Nephron progenitor cell (in vitro differentiated cells): ENCODE results near the gene ACSF3.
"Not testable (repeated sequence)": the region's sequence is repeated elsewhere in the genome, so short reads cannot be mapped to it uniquely, and the experiment has no call there.

Source experiments
- DNase-seq: peaks from one replicate; pipeline ENCODE4 v3.0.0; 2021
- H3K27ac Mint-ChIP-seq: 2 replicates; pipeline ENCODE4 v1.8.0; 2021; ENCODE audit warnings: mild to moderate bottlenecking, moderate library complexity, mixed read lengths
- H3K27me3 Mint-ChIP-seq: 2 replicates; pipeline ENCODE4 v1.8.0; 2021; ENCODE audit warnings: mild to moderate bottlenecking, low read depth, mixed read lengths; ENCODE audit not compliant: poor library complexity
- H3K36me3 Mint-ChIP-seq: 2 replicates; pipeline ENCODE4 v1.8.0; 2021; ENCODE audit warnings: low read depth, mixed read lengths
- H3K4me1 Mint-ChIP-seq: 2 replicates; pipeline ENCODE4 v1.8.0; 2021; ENCODE audit warnings: mixed read lengths
- H3K4me3 Mint-ChIP-seq: 2 replicates; pipeline ENCODE4 v1.8.0; 2021; ENCODE audit warnings: mild to moderate bottlenecking, moderate library complexity, mixed read lengths
- H3K9me3 Mint-ChIP-seq: 2 replicates; pipeline ENCODE4 v1.8.0; 2021; ENCODE audit warnings: mild to moderate bottlenecking, moderate library complexity, mixed read lengths
- TF ChIP-seq, protein P1 (sequence below): fragments of 200-600 bp; sonication (generic); IDR thresholded peaks from 2 replicates; pipeline ENCODE4 v1.5.0; 2021; ENCODE audit warnings: antibody characterized with exemption

Gene ACSF3

DNA sequence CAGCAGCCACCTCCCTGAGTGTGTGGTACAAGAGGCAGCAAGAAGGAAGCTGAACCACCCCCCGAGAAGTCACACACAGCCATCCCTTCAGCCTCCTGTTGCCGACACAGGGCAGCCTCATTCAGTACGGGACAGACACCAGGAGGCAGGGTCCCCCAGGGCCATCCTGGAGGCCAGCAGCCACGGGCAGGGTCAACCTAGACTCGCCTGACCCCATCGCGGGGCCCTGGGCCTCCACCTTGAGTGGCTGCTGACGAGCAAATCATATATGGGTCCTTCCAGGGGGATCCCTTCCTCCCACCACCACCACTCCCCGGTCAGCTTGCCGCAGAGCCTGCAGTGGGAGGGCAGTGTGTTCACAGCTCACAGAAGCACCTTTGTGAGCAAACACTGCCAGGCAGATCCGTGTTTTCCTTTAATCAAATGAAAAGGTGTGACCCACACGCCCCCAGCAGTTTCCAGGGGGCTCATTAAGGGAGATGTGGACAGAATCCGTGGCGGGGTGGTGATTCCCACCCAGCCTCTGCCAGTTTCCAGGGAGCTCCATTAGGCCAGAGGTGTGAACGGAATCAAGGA, 5.6 kb upstream of the ACSF3 start:
- peaks cover 79% of the 10 kb centered on the region for H3K27me3 Mint-ChIP-seq
- DNase-seq, result no peak
- H3K27ac Mint-ChIP-seq, result no peak overlapping the region
- no peaks in the 10 kb centered on the region for H3K36me3 Mint-ChIP-seq
- peaks cover 4% of the 10 kb centered on the region for H3K4me1 Mint-ChIP-seq
- no peak overlapping the region for H3K4me3 Mint-ChIP-seq
- H3K9me3 Mint-ChIP-seq, result peaks cover 12% of the 10 kb centered on the region
- TF ChIP-seq, protein P1, sequence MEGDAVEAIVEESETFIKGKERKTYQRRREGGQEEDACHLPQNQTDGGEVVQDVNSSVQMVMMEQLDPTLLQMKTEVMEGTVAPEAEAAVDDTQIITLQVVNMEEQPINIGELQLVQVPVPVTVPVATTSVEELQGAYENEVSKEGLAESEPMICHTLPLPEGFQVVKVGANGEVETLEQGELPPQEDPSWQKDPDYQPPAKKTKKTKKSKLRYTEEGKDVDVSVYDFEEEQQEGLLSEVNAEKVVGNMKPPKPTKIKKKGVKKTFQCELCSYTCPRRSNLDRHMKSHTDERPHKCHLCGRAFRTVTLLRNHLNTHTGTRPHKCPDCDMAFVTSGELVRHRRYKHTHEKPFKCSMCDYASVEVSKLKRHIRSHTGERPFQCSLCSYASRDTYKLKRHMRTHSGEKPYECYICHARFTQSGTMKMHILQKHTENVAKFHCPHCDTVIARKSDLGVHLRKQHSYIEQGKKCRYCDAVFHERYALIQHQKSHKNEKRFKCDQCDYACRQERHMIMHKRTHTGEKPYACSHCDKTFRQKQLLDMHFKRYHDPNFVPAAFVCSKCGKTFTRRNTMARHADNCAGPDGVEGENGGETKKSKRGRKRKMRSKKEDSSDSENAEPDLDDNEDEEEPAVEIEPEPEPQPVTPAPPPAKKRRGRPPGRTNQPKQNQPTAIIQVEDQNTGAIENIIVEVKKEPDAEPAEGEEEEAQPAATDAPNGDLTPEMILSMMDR, result no peak

DNA sequence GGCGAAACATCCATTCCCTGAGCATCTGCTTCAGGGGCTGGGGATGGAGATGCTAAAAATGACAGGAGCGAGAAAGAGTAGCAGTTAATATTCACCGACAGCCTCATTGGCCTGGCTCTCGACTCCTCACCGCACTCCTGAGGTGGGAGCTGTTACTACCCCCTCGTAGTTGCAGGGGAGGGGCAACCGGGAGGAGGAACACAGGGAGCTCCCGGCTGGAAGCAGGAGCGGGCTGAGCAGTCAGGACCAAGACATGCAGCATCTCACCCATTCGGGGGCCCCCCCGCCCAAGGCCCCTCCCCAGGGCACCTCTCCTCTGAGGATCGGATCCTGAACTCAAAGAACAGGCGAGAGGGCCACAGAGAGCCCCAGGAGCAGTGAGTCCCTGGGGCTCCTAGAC, 4.5 kb upstream of the ACSF3 start:
- no peak for DNase-seq
- H3K4me1 Mint-ChIP-seq, result peaks cover 6% of the 10 kb centered on the region
- TF ChIP-seq, protein P1, result no peak
- no peak overlapping the region for H3K27ac Mint-ChIP-seq
- H3K4me3 Mint-ChIP-seq, result no peak overlapping the region
- peaks cover 11% of the 10 kb centered on the region for H3K9me3 Mint-ChIP-seq
- peaks cover 82% of the 10 kb centered on the region for H3K27me3 Mint-ChIP-seq
- no peaks in the 10 kb centered on the region for H3K36me3 Mint-ChIP-seq

DNA sequence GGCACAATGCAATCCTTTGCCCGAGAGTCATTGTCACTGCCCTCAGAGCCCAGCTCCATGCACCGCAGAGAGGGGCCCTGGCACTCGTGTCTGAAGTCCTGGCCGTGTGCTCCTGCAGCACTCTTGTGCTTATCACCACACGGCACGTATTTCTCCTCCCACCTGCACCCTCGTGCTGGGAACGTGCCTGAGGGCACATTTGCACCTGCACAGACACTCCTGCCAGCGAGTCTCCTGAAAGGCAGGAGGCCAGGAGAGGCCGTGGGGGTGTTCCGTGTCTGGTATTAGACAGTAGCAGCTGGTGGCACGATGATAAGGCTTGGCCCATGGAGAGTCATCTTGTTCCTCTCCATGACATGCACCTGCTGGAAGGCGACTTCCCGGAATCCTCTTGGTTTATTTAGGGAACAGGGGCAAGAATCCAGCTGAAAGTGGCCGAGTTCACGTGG, 3.4 kb upstream of the ACSF3 start:
- no peak for DNase-seq
- Mint-ChIP-seq H3K27ac (no peak overlapping the region), H3K9me3 (peaks cover 4% of the 10 kb centered on the region), H3K4me1 (peaks cover 12% of the 10 kb centered on the region), H3K27me3 (peaks cover 86% of the 10 kb centered on the region), H3K36me3 (no peaks in the 10 kb centered on the region), H3K4me3 (no peak overlapping the region)
- TF ChIP-seq, protein P1, result no peak

DNA sequence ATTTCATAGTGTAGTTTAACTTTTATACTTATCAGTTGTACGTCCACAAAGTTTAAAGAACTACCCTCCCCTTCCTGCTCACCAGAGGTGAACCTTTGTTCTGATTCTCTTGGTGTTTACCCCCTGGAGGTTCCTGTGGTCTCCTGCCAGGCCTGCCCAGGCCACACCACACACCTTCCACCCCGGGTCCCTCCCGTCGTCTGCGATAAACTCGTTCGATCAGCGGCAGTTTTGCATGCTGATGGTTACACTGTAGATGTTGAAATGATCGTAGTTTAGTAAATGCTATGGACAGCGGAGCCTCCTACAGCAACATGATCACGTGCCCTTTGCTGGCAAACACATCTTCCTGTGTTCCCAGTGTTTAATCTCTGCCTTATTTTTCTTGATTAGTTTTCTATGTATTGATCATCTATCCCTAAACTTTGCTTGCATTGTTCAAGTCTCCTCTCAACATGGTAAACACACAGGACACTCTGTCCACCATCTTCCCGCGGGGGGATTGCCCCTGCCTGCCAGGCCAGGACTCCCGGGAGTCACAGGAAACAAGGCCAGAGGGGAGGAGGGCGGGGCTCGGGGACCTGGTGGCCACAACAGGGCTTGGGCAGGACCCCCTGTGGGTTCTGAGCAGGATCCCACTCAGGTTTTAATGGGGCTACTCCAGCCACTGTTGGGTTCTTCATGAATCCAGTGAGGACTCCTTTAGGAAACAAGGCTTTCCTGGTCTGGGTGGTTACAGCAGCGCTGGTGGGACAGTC, 2.8 kb upstream of the ACSF3 start:
- Mint-ChIP-seq H3K36me3 (no peaks in the 10 kb centered on the region), H3K4me3 (peak overlapping the region; percentile 37), H3K27ac (no peak overlapping the region), H3K4me1 (peaks cover 19% of the 10 kb centered on the region), H3K27me3 (peaks cover 83% of the 10 kb centered on the region), H3K9me3 (peaks cover 4% of the 10 kb centered on the region)
- no peak for DNase-seq
- TF ChIP-seq, protein P1, result no peak

DNA sequence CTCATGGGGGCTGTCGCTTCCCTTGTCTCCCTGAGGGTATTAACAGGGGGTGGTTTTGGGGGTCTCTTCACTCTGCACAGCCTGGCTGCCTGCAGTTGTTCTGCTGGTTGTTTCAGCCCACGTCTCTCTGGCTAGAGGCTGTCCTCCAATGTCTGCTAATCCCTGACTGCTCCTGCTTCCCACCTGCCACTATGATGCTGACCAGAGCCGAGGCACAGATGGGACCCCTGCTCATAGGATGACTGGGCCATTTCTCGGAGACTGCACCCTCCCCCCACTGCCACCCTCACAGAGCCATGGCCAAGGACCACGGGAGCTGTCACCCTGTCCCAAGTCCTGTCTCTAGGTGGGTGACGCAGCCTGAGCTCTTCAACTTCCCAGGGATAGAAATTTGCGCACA, 1.6 kb upstream of the ACSF3 start:
- peak overlapping the region; percentile 51 for H3K4me3 Mint-ChIP-seq
- H3K9me3 Mint-ChIP-seq, result no peaks in the 10 kb centered on the region
- H3K4me1 Mint-ChIP-seq, result peaks cover 27% of the 10 kb centered on the region
- H3K27me3 Mint-ChIP-seq, result peaks cover 71% of the 10 kb centered on the region
- no peak for DNase-seq
- H3K27ac Mint-ChIP-seq, result no peak overlapping the region
- no peaks in the 10 kb centered on the region for H3K36me3 Mint-ChIP-seq
- TF ChIP-seq, protein P1, result no peak

DNA sequence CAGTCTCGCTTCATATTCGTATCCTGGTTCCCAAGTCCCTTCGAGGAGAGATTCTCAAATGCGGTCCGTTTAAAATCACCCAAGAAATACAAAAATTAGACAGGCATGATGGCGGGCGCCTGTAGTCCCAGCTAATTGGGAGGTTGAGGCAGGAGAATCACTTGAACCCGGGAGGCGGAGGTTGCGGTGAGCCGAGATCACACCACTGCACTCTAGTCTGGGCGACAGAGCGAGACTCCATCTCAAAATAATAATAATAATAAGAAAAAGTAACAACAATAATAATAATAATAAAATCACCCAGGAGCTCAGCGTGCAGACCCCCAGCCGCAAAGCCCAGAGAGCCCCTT, 425 bp upstream of the ACSF3 start:
- not testable (repeated sequence) for H3K36me3 Mint-ChIP-seq, H3K9me3 Mint-ChIP-seq, H3K27ac Mint-ChIP-seq, DNase-seq
- H3K4me1 Mint-ChIP-seq, result peaks cover 39% of the 10 kb centered on the region
- peak overlapping the region; percentile 80 for H3K4me3 Mint-ChIP-seq
- H3K27me3 Mint-ChIP-seq, result peaks cover 59% of the 10 kb centered on the region
